IPS-15b (cell line): ENCODE results near the gene RGS7.
"Not testable (repeated sequence)": the region's sequence is repeated elsewhere in the genome, so short reads cannot be mapped to it uniquely, and the experiment has no call there.

Experiments
- H3K27me3 ChIP-seq: one replicate; pipeline ENCODE4 v1.6.1; 2013; ENCODE audit warnings: low read length; ENCODE audit not compliant: control insufficient read depth, insufficient read depth
- H3K36me3 ChIP-seq: one replicate; pipeline ENCODE4 v1.6.1; 2013; ENCODE audit warnings: low read length; ENCODE audit not compliant: control insufficient read depth, insufficient read depth
- H3K4me1 ChIP-seq: one replicate; pipeline ENCODE4 v1.6.1; 2013; ENCODE audit warnings: mild to moderate bottlenecking, low read length; ENCODE audit not compliant: control insufficient read depth, insufficient read depth
- H3K4me3 ChIP-seq: one replicate; pipeline ENCODE4 v1.5.1; 2013; ENCODE audit warnings: low read depth, low read length
- H3K9ac ChIP-seq: one replicate; pipeline ENCODE4 v1.6.1; 2013; ENCODE audit warnings: low read depth, mild to moderate bottlenecking, low read length
- H3K9me3 ChIP-seq: one replicate; pipeline ENCODE4 v1.6.1; 2013; ENCODE audit warnings: mild to moderate bottlenecking, low read length; ENCODE audit not compliant: control insufficient read depth, insufficient read depth

RGS7 gene

DNA sequence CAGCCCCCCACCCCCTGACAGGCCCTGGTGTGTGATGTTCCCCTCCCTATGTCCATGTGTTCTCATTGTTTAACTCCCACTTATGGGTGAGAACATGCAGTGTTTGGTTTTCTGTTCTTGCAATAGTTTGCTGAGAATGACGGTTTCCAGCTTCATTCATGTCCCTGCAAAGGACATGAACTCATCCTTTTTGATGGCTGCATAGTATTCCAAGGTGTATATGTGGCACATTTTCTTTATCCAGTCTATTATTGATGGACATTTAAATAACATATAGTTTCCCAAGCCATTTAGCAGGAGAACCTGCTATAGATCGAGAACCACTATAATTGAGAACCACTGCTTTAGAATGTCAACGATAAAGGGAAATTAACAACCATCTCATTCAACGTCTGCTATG lies 134.2 kb downstream of the RGS7 start:
- H3K36me3 ChIP-seq, H3K27me3 ChIP-seq, H3K4me3 ChIP-seq, H3K9me3 ChIP-seq, H3K9ac ChIP-seq, H3K4me1 ChIP-seq: not testable (repeated sequence)

DNA sequence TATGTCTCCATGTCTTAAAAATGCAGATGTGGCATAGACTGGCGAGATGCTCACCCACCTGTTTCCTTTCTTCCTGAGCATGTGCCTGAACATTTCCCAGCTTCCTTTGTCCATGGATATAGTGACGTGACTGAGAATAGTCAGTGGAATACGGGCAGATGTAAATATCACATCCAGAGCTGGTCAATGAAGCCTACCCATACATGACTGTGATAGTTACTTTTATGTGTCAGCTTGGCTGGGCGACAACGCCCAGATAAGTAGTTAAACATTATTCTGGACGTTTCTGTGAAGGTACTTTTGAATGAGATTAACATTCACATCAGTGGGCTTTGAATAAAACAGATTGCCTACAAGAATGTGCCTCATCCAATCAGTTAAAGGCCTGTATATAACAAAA lies 135.7 kb downstream of the RGS7 start:
- Histone ChIP-seq H3K4me1 (peaks cover 5% of the 10 kb centered on the region), H3K36me3 (no peaks in the 10 kb centered on the region), H3K9ac (no peak overlapping the region), H3K27me3 (no peaks in the 10 kb centered on the region), H3K9me3 (no peaks in the 10 kb centered on the region), H3K4me3 (no peak overlapping the region)

DNA sequence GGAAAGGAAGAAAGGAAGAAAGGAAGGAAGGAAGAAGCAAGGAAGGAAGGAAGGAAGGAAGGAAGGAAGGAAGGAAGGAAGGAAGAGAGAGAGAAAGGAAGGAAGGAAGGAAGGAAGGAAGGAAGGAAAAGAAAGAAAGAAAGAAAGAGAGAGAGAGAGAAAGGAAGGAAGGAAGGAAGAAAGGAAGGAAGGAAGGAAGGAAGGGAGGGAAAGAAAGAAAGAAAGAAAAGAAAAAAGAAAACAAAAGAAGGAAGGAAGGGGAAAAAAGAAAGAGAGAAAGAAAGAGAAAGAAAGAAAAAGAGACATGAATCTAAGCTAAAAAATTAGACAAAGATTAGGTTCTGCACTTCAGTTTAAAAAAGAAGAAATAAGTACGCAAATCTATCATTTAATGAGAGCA lies 136.1 kb downstream of the RGS7 start:
- H3K4me3 ChIP-seq, H3K36me3 ChIP-seq, H3K27me3 ChIP-seq, H3K4me1 ChIP-seq, H3K9ac ChIP-seq, H3K9me3 ChIP-seq: not testable (repeated sequence)

GRCh38 chr1:241219449-241219848 lies 137.6 kb downstream of the RGS7 start:
- no peaks in the 10 kb centered on the region for H3K9me3 ChIP-seq
- H3K9ac ChIP-seq, result no peak overlapping the region

DNA sequence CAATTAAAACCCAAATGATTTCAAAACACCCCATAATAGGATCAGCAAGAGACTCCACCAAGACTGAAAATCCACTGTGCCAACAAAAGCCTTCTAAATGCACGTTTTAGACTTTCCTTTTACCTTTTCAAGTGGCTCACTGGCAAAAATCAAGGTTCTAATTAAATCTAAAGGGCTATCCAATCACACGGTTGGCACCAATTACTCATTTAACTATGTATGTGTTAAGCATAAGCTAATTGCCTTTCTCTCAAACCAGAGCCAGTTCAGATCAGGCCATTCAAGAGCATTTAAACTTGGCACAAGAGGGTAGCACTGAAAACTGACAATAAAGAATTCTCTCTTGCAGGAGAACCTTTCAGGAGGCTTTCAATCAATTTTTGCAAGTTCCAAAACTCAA lies 139.5 kb downstream of the RGS7 start:
- H3K9me3 ChIP-seq, result no peaks in the 10 kb centered on the region
- no peak overlapping the region for H3K9ac ChIP-seq
- H3K4me1 ChIP-seq, result peaks cover 5% of the 10 kb centered on the region

More at GRCh38 chr1:241219449-241219848, 137.6 kb downstream of the RGS7 start:
- no peaks in the 10 kb centered on the region for H3K27me3 ChIP-seq
- H3K4me1 ChIP-seq, result peaks cover 5% of the 10 kb centered on the region
- no peaks in the 10 kb centered on the region for H3K36me3 ChIP-seq
- no peak overlapping the region for H3K4me3 ChIP-seq

GRCh38 chr1:241215683-241216082 lies 141.3 kb downstream of the RGS7 start:
- H3K9ac ChIP-seq, result no peak overlapping the region
- H3K36me3 ChIP-seq, result no peaks in the 10 kb centered on the region
- H3K4me3 ChIP-seq, result no peak overlapping the region
- H3K27me3 ChIP-seq, result no peaks in the 10 kb centered on the region
- no peaks in the 10 kb centered on the region for H3K9me3 ChIP-seq
- peaks cover 5% of the 10 kb centered on the region for H3K4me1 ChIP-seq

More for the DNA sequence above, 139.5 kb downstream of the RGS7 start:
- H3K4me3 ChIP-seq, result no peak overlapping the region
- H3K27me3 ChIP-seq, result no peaks in the 10 kb centered on the region
- H3K36me3 ChIP-seq, result no peaks in the 10 kb centered on the region

- Histone ChIP-seq H3K9ac (no peak overlapping the region), H3K27me3 (no peaks in the 10 kb centered on the region), H3K9me3 (no peaks in the 10 kb centered on the region), H3K4me3 (no peak overlapping the region), H3K36me3 (no peaks in the 10 kb centered on the region), H3K4me1 (peaks cover 3% of the 10 kb centered on the region)
These were observed 141.8 kb downstream of the RGS7 start for GRCh38 chr1:241215203-241215602.

- Histone ChIP-seq H3K4me3 (no peak overlapping the region), H3K9me3 (no peaks in the 10 kb centered on the region), H3K27me3 (no peaks in the 10 kb centered on the region), H3K9ac (no peak overlapping the region), H3K4me1 (no peaks in the 10 kb centered on the region), H3K36me3 (no peaks in the 10 kb centered on the region)
These were observed 143.9 kb downstream of the RGS7 start for GRCh38 chr1:241213139-241213538.

GRCh38 chr1:241212628-241213027 lies 144.4 kb downstream of the RGS7 start:
- no peaks in the 10 kb centered on the region for H3K36me3 ChIP-seq
- H3K27me3 ChIP-seq, result no peaks in the 10 kb centered on the region
- H3K4me1 ChIP-seq, result no peaks in the 10 kb centered on the region
- H3K9ac ChIP-seq, result no peak overlapping the region
- no peak overlapping the region for H3K4me3 ChIP-seq
- H3K9me3 ChIP-seq, result no peaks in the 10 kb centered on the region

DNA sequence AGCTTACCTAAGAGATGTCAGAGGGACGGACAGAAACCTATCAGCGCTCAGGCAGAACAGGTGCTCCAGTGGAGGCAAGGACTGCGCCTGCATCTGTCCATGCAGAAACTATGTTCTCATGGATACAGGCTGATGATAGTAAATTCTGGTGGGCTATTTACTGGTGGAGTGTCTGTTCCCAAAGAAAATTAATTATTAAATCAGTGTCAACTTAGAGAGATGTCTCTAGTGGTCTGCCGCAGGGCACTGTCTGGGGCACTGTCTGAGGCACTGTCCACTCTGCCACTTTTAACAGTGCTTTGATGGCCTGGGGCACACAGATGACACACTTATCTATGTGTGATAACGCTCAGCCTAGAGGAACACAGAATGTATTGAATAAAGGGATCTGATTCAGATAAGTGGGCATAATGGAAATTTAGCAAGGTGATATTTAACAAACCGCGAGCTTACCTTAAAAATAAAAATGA lies 148.1 kb downstream of the RGS7 start:
- Histone ChIP-seq H3K9me3 (no peaks in the 10 kb centered on the region), H3K4me3 (no peak overlapping the region), H3K36me3 (no peaks in the 10 kb centered on the region), H3K27me3 (no peaks in the 10 kb centered on the region), H3K4me1 (no peaks in the 10 kb centered on the region), H3K9ac (no peak overlapping the region)

DNA sequence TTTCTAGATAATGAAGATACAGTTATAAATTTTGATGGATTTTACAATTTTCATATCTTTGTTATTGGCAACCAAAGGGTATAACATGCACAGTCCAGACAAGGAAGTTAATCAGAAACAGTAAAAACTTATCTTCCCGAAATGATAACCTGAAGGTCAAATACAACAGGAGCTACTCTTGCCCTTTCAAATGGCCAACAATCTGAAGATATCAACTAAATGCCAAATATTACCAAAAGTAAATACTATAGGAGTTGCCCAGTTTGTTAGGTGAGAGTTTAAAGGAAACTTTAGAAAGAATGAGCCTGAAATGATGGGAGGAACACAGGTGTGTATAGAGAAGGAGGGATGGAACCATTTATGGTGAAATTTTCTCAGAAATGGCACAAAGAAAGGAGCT lies 153.2 kb downstream of the RGS7 start:
- Histone ChIP-seq H3K9ac (no peak overlapping the region), H3K9me3 (no peaks in the 10 kb centered on the region), H3K4me3 (no peak overlapping the region), H3K36me3 (no peaks in the 10 kb centered on the region), H3K4me1 (peaks cover 10% of the 10 kb centered on the region), H3K27me3 (no peaks in the 10 kb centered on the region)

GRCh38 chr1:241202401-241202800 lies 154.6 kb downstream of the RGS7 start:
- H3K4me1 ChIP-seq, result peaks cover 10% of the 10 kb centered on the region
- H3K9ac ChIP-seq, result no peak overlapping the region
- H3K9me3 ChIP-seq, result no peaks in the 10 kb centered on the region
- H3K36me3 ChIP-seq, result no peaks in the 10 kb centered on the region
- no peak overlapping the region for H3K4me3 ChIP-seq
- H3K27me3 ChIP-seq, result no peaks in the 10 kb centered on the region

DNA sequence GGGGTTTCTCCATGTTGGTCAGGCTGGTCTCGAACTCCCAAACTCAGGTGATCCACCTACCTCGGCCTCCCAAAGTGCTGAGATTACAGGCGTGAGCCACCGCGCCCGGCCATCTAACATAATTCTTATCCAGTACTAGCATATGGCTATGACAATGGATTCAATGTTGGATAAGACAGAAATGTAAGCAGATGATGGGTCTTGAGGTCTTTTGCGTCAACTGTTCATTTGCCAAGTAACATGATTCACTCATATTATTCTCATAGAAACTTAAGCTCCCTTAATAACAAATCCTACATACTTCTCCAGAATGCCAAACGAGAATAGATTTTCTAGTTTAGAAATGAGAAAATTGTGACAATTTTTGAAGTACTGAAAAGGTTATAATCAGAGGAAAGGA lies 170.3 kb downstream of the RGS7 start:
- no peaks in the 10 kb centered on the region for H3K27me3 ChIP-seq
- no peaks in the 10 kb centered on the region for H3K36me3 ChIP-seq
- no peak overlapping the region for H3K9ac ChIP-seq
- no peaks in the 10 kb centered on the region for H3K9me3 ChIP-seq
- no peaks in the 10 kb centered on the region for H3K4me1 ChIP-seq
- no peak overlapping the region for H3K4me3 ChIP-seq
